B cell (primary cell): Measurements from ENCODE around the gene GNAL.

Source experiments
- EZH2 ChIP-seq: IDR thresholded peaks from 2 replicates; pipeline ENCODE4 v1.6.1; 2012; ENCODE audit warnings: borderline replicate concordance, low read depth, mild to moderate bottlenecking, moderate library complexity, low read length; ENCODE audit not compliant: insufficient read depth, poor library complexity, severe bottlenecking
- TF ChIP-seq, protein P1 (sequence below): fragments of 200-600 bp; IDR thresholded peaks from one replicate; pipeline ENCODE4 v1.8.0; 2022; ENCODE audit warnings: antibody characterized with exemption, mild to moderate bottlenecking

GRCh38 chr18:11780042-11780441 lies 91.0 kb downstream of the GNAL start:
- TF ChIP-seq, protein P1, sequence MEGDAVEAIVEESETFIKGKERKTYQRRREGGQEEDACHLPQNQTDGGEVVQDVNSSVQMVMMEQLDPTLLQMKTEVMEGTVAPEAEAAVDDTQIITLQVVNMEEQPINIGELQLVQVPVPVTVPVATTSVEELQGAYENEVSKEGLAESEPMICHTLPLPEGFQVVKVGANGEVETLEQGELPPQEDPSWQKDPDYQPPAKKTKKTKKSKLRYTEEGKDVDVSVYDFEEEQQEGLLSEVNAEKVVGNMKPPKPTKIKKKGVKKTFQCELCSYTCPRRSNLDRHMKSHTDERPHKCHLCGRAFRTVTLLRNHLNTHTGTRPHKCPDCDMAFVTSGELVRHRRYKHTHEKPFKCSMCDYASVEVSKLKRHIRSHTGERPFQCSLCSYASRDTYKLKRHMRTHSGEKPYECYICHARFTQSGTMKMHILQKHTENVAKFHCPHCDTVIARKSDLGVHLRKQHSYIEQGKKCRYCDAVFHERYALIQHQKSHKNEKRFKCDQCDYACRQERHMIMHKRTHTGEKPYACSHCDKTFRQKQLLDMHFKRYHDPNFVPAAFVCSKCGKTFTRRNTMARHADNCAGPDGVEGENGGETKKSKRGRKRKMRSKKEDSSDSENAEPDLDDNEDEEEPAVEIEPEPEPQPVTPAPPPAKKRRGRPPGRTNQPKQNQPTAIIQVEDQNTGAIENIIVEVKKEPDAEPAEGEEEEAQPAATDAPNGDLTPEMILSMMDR, result no peak
- TF ChIP-seq EZH2, result no peak
